Spleen (tissue), 7 donors: ENCODE measurements around the gene CACNA1A.

Source experiments
- CTCF ChIP-seq, 11 experiments: fragments of 200-600 bp in 7 of 11; fragments of 450-650 bp in 4 of 11; sonication (generic) in 4 of 11; IDR thresholded peaks in 8 of 11; conservative IDR thresholded peaks in 3 of 11; 1 replicate in 7 of 11; 2 replicates in 4 of 11; pipeline versions ENCODE4 v1.4.0 to v1.8.0; 2016 to 2021; ENCODE audit warnings: antibody characterized with exemption in 11 of 11, inconsistent platforms in 4 of 11, mild to moderate bottlenecking in 1 of 11
- POLR2A ChIP-seq, 3 donors: fragments of 450-650 bp; IDR thresholded peaks; one replicate each; pipeline ENCODE4 v1.5.1; 2017; ENCODE audit warnings: antibody characterized with exemption in 3 of 3, mild to moderate bottlenecking in 1 of 3
- POLR2AphosphoS5 ChIP-seq, 3 donors: sonication (generic); formaldehyde crosslinking; IDR thresholded peaks; one replicate each; pipeline ENCODE4 v1.5.1; 2017; ENCODE audit warnings: antibody characterized with exemption in 3 of 3
- donor health status: DM: no; HTN: no; CAD: no; lungs with moderate emphysema.
- donor health status: DM: no; HTN: no; CAD: no.
- donor health status: DM: no; HTN: no; CAD: no.

- no peak for TF ChIP-seq POLR2A (IDR thresholded peaks at IDR 0.05)
- no peak for TF ChIP-seq CTCF (IDR thresholded peaks at IDR 0.05 in 8 of 11, conservative IDR thresholded peaks at IDR 0.05 in 3 of 11)
- TF ChIP-seq POLR2AphosphoS5 (IDR thresholded peaks at IDR 0.05) = no peak
Measured at GRCh38 chr19:13159713-13160112, 346.6 kb downstream of the CACNA1A start.
